ENCODE measurements around the gene SPNS3. TPM values are rescaled to one million over a fixed set of nuclear protein-coding genes. Genes with fewer than 3 reads are reported as not detected.

SPNS3 gene
- total and polyA plus RNA-seq, 2 donors (not counting 1 experiment from before 2014, with no cell fraction given) = 0.44 to 0.52 TPM

GRCh38 chr17:4450710-4451316, 17.1 kb downstream of the SPNS3 start:
- H3K79me2 ChIP-seq (ENCODE audit: control insufficient read depth, insufficient read depth, low read length) = no peaks in the 10 kb centered on the region
- no peak overlapping the region for H3K9ac ChIP-seq (ENCODE audit: low read length)
- no peaks in the 10 kb centered on the region for H3K27me3 ChIP-seq (replicated peaks in 1 of 4; ENCODE audit: control extremely low read depth in 1 of 4, control insufficient read depth in 3 of 4, insufficient read depth in 4 of 4, low read length in 3 of 4)
- no peak for TF ChIP-seq CTCF (IDR thresholded peaks at IDR 0.05)
- TF ChIP-seq EZH2 (IDR thresholded peaks at IDR 0.05; ENCODE audit: borderline replicate concordance, insufficient read depth, low read depth, low read length, poor library complexity, severe bottlenecking) = no peak
- H3K4me1 ChIP-seq (ENCODE audit: control insufficient read depth in 2 of 2, insufficient read depth in 2 of 2, low read length in 2 of 2) = no peaks in the 10 kb centered on the region
- H3K4me2 ChIP-seq (replicated peaks; ENCODE audit: low read depth, low read length, poor library complexity, severe bottlenecking) = no peak overlapping the region
- no peak for DNase-seq
- Mint-ChIP-seq H3K4me3 (no peak overlapping the region), H3K4me1 (no peaks in the 10 kb centered on the region), H3K27me3 (peaks cover 8% of the 10 kb centered on the region), H3K27ac (no peak overlapping the region), H3K9me3 (ENCODE audit: insufficient read depth) (no peaks in the 10 kb centered on the region)
- POLR2A ChIA-PET = no interaction called here
- no peak overlapping the region for H3K4me3 ChIP-seq (ENCODE audit: control extremely low read depth in 1 of 5, extremely low read depth in 1 of 5, insufficient read depth in 1 of 5, low read depth in 2 of 5, low read length in 4 of 5)
- H2AFZ ChIP-seq (ENCODE audit: insufficient read depth, low read depth, low read length, poor library complexity, severe bottlenecking) = no peak overlapping the region
- ATAC-seq (ENCODE audit: low read depth) = no peak
- no peak overlapping the region for H3K27ac ChIP-seq (ENCODE audit: low read length in 2 of 2)
- no peaks in the 10 kb centered on the region for H4K20me1 ChIP-seq (ENCODE audit: control insufficient read depth, insufficient read depth, low read length, poor library complexity, severe bottlenecking)
- CTCF ChIA-PET = no interaction called here
- WGBS (ENCODE audit: insufficient coverage) = 93% methylated on average over 11 of the region's 14 CpGs
- H3K36me3 ChIP-seq (replicated peaks in 1 of 2; ENCODE audit: control extremely low read depth in 1 of 2, control insufficient read depth in 1 of 2, extremely low read depth in 1 of 2, insufficient read depth in 2 of 2, low read length in 1 of 2) = no peaks in the 10 kb centered on the region
- intact Hi-C loops (cut with micrococcal nuclease) = no loop called here
- no peaks in the 10 kb centered on the region for H3K9me3 ChIP-seq (ENCODE audit: control extremely low read depth in 1 of 3, control insufficient read depth in 2 of 3, insufficient read depth in 1 of 3, low read length in 2 of 3)

- Histone ChIP-seq H3K9ac (ENCODE audit: low read length) (no peak overlapping the region), H2AFZ (ENCODE audit: insufficient read depth, low read depth, low read length, poor library complexity, severe bottlenecking) (no peak overlapping the region), H3K27ac (ENCODE audit: low read length in 2 of 2) (no peak overlapping the region), H3K4me1 (ENCODE audit: control insufficient read depth in 2 of 2, insufficient read depth in 2 of 2, low read length in 2 of 2) (no peaks in the 10 kb centered on the region), H3K4me3 (ENCODE audit: control extremely low read depth in 1 of 5, extremely low read depth in 1 of 5, insufficient read depth in 1 of 5, low read depth in 2 of 5, low read length in 4 of 5) (no peak overlapping the region), H4K20me1 (ENCODE audit: control insufficient read depth, insufficient read depth, low read length, poor library complexity, severe bottlenecking) (no peaks in the 10 kb centered on the region), H3K79me2 (ENCODE audit: control insufficient read depth, insufficient read depth, low read length) (no peaks in the 10 kb centered on the region), H3K27me3 (replicated peaks in 1 of 4; ENCODE audit: control extremely low read depth in 1 of 4, control insufficient read depth in 3 of 4, insufficient read depth in 4 of 4, low read length in 3 of 4) (no peaks in the 10 kb centered on the region), H3K9me3 (ENCODE audit: control extremely low read depth in 1 of 3, control insufficient read depth in 2 of 3, insufficient read depth in 1 of 3, low read length in 2 of 3) (peaks cover 0 to 2% (median 0%) of the 10 kb centered on the region in 3 donors), H3K36me3 (replicated peaks in 1 of 2; ENCODE audit: control extremely low read depth in 1 of 2, control insufficient read depth in 1 of 2, extremely low read depth in 1 of 2, insufficient read depth in 2 of 2, low read length in 1 of 2) (no peaks in the 10 kb centered on the region), H3K4me2 (replicated peaks; ENCODE audit: low read depth, low read length, poor library complexity, severe bottlenecking) (no peak overlapping the region)
- ChIA-PET POLR2A (no interaction called here), CTCF (interaction anchor here (1.2 kb wide), 1 partner anchor 9 kb away, joined by 3 read pairs; no protein-coding TSS in a partner anchor)
- ATAC-seq (ENCODE audit: low read depth) (no peak), DNase-seq (no peak)
- intact Hi-C loops (cut with micrococcal nuclease) = no loop called here
- 87% methylated on average over 8 of the region's 9 CpGs for WGBS (ENCODE audit: insufficient coverage)
- no peaks in the 10 kb centered on the region for H3K4me1 Mint-ChIP-seq
- no peak overlapping the region for H3K27ac Mint-ChIP-seq
- H3K9me3 Mint-ChIP-seq (ENCODE audit: insufficient read depth) = no peaks in the 10 kb centered on the region
- H3K27me3 Mint-ChIP-seq = peaks cover 8% of the 10 kb centered on the region
- no peak overlapping the region for H3K4me3 Mint-ChIP-seq
- no peak for TF ChIP-seq CTCF (IDR thresholded peaks at IDR 0.05)
- no peak for TF ChIP-seq EZH2 (IDR thresholded peaks at IDR 0.05; ENCODE audit: borderline replicate concordance, insufficient read depth, low read depth, low read length, poor library complexity, severe bottlenecking)
Observed at GRCh38 chr17:4453812-4454591, 20.3 kb downstream of the SPNS3 start.

All from B cell (primary cell).